GM12878 (cell line): ENCODE measurements around the gene CCT6A.
A peak's percentile ranks its signal among the peaks of the same experiment; 100 is the strongest.

Experiments used
- CEBPB ChIP-seq, 2 experiments: fragments of 150-350 bp in 1 of 2; IDR thresholded peaks; 2 replicates each; pipeline ENCODE4 v1.6.1; 2012 to 2014; ENCODE audit warnings: low read depth in 2 of 2, low read length in 2 of 2, borderline replicate concordance in 1 of 2, inconsistent platforms in 1 of 2
- CTCF ChIP-seq, 3 experiments: IDR thresholded peaks in 2 of 3; conservative IDR thresholded peaks in 1 of 3; 2 replicates each; pipeline ENCODE4 v1.5.1; 2011; ENCODE audit warnings: low read depth in 3 of 3, low read length in 3 of 3, mild to moderate bottlenecking in 3 of 3, control low read depth in 2 of 3, moderate library complexity in 2 of 3, inconsistent platforms in 1 of 3, mixed read lengths in 1 of 3; ENCODE audit not compliant: control insufficient read depth in 2 of 3, insufficient read depth in 1 of 3; ENCODE audit errors: extremely low read depth in 1 of 3
- ESRRA ChIP-seq: IDR thresholded peaks from 2 replicates; pipeline ENCODE4 v1.6.1; 2012; ENCODE audit warnings: mild to moderate bottlenecking, low read length, improper control_type of control experiment
- EZH2 ChIP-seq: IDR thresholded peaks from 2 replicates; pipeline ENCODE4 v1.6.1; 2012; ENCODE audit warnings: low read depth, mild to moderate bottlenecking, control low read depth, inconsistent platforms, low read length, borderline replicate concordance; ENCODE audit not compliant: control insufficient read depth
- NR2C2 ChIP-seq: IDR thresholded peaks from 2 replicates; pipeline ENCODE4 v1.6.1; 2011; ENCODE audit warnings: borderline replicate concordance, low read depth; ENCODE audit not compliant: control insufficient read depth, insufficient read length
- POLR2AphosphoS5 ChIP-seq: IDR thresholded peaks from 2 replicates; pipeline ENCODE4 v1.6.1; 2011; ENCODE audit warnings: mild to moderate bottlenecking, low read length, inconsistent platforms
- TF ChIP-seq, protein P1 (sequence below): fragments of 150-350 bp; IDR thresholded peaks from 2 replicates; pipeline ENCODE4 v1.6.1; 2016; ENCODE audit warnings: low read depth, low read length

GRCh38 chr7:56074371-56074791 lies 22.8 kb downstream of the CCT6A start:
- TF ChIP-seq EZH2 = no peak
- no peak for TF ChIP-seq POLR2AphosphoS5
- no peak for TF ChIP-seq NR2C2
- no peak for TF ChIP-seq ESRRA
- TF ChIP-seq CEBPB (IDR thresholded peaks at IDR 0.05; ENCODE audit: borderline replicate concordance in 1 of 2, low read depth in 2 of 2, low read length in 2 of 2) = no peak
- TF ChIP-seq, protein P1, sequence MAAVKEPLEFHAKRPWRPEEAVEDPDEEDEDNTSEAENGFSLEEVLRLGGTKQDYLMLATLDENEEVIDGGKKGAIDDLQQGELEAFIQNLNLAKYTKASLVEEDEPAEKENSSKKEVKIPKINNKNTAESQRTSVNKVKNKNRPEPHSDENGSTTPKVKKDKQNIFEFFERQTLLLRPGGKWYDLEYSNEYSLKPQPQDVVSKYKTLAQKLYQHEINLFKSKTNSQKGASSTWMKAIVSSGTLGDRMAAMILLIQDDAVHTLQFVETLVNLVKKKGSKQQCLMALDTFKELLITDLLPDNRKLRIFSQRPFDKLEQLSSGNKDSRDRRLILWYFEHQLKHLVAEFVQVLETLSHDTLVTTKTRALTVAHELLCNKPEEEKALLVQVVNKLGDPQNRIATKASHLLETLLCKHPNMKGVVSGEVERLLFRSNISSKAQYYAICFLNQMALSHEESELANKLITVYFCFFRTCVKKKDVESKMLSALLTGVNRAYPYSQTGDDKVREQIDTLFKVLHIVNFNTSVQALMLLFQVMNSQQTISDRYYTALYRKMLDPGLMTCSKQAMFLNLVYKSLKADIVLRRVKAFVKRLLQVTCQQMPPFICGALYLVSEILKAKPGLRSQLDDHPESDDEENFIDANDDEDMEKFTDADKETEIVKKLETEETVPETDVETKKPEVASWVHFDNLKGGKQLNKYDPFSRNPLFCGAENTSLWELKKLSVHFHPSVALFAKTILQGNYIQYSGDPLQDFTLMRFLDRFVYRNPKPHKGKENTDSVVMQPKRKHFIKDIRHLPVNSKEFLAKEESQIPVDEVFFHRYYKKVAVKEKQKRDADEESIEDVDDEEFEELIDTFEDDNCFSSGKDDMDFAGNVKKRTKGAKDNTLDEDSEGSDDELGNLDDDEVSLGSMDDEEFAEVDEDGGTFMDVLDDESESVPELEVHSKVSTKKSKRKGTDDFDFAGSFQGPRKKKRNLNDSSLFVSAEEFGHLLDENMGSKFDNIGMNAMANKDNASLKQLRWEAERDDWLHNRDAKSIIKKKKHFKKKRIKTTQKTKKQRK = no peak
- peak; percentile 85 to 90 (median 86) for TF ChIP-seq CTCF (IDR thresholded peaks at IDR 0.05 in 2 of 3, conservative IDR thresholded peaks at IDR 0.05 in 1 of 3; ENCODE audit: control insufficient read depth in 2 of 3, extremely low read depth in 1 of 3, insufficient read depth in 1 of 3, low read depth in 3 of 3, low read length in 3 of 3)
